GM18499 (cell line): ENCODE results near the gene LMAN2.
A peak's percentile ranks its signal among the peaks of the same experiment; 100 is the strongest.

Experiments
- ATAC-seq: cut with Tn5 transposase; IDR thresholded peaks from one replicate; pipeline ENCODE4 v1.9.1; 2021; ENCODE audit warnings: moderate number of reproducible peaks; ENCODE audit not compliant: insufficient read depth, unreplicated experiment

Gene LMAN2, protein sequence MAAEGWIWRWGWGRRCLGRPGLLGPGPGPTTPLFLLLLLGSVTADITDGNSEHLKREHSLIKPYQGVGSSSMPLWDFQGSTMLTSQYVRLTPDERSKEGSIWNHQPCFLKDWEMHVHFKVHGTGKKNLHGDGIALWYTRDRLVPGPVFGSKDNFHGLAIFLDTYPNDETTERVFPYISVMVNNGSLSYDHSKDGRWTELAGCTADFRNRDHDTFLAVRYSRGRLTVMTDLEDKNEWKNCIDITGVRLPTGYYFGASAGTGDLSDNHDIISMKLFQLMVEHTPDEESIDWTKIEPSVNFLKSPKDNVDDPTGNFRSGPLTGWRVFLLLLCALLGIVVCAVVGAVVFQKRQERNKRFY

DNA sequence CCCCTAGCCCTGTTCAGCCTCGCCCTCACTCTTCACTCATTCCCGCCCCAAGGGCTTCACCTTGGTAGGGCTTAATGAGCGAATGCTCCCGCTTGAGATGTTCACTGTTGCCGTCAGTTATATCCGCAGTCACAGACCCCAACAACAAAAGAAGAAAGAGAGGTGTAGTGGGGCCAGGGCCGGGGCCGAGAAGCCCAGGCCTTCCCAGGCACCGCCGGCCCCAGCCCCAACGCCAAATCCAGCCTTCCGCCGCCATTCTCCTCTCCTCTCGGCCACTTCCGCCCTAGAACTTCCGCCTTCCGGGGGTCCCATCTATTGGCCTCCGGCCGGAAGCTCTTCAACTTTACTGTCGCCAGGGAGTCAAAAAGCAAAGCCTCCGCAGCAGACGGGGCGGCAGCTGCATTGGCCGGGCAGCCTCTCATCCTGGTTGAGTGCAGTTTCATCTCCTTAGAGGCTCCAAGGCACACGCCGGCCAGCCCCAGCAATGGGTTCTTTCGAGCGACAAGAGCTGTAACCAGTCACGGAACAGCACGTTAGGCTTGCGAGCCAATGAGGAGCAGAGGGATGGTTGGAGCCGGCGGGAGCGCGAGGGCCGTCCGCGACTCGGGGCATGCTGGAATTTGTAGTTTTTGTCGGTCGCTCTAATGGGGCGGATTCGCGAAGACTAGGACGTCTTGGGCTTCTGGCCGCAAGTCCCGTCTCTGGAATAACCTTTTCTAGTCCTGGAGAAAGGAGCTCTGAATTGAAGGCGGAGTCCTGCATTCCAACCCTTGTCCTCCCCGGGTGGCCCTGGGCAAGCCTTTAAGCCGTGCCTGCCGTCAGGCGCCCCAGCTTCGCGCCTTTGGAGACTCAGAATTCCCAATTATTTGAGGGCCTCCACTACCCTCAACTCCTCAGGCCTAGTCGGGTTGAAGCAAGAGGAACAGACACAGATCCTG is at the start of gene LMAN2:
Gene LMAN2, minus strand, starts transcription at position 277 of the 938 bp plus-strand sequence. Its CDS starts 21 bp downstream, at position 256.
- ATAC-seq = peak; percentile 71

DNA sequence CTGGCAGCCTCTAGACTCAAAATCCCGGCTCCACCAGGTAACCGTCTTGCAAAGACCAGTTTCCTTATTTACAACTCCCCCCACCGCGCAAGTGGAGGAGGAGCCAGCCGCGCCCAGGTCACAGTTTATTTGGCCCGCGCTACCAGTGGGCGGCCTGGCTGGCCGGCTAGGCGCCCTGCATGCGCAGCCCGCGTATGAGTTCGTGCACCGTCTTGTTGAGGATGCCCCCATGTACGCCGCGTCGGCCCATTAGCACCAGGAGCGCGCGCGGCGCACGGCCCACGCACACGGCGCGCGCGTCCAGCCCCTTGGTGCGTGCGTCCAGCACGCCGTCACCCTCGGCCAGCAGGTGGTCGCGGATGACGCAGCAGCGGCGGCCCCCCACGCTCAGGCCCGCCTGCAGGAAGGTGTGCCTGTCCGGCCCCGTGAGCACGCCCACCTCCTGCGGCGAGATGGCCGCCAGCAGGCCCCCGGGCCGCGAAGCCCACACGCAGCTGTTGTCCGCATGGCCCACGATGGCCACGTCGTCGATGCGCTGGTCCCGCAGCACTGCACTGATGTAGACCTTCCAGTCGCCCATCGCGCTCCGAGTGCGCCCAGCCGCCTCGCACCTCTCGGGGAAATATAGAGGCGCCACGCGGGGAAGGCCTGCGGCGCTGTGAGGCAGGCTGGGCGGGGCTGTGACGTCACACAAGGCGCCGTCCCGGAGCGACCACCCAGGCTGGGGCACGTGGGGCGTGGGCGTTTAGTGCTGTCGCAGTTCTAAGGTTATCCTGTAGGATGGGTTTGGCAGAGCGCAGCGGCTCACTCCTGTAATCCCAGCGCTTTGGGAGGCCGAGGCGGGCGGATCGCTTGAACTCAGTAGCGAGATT is 48.8 kb upstream of the LMAN2 start, which contains the start of gene PFN3:
Gene PFN3, minus strand, starts transcription at position 665 of the 872 bp plus-strand sequence. Its CDS starts 85 bp downstream, at position 580.
- ATAC-seq = no peak

DNA sequence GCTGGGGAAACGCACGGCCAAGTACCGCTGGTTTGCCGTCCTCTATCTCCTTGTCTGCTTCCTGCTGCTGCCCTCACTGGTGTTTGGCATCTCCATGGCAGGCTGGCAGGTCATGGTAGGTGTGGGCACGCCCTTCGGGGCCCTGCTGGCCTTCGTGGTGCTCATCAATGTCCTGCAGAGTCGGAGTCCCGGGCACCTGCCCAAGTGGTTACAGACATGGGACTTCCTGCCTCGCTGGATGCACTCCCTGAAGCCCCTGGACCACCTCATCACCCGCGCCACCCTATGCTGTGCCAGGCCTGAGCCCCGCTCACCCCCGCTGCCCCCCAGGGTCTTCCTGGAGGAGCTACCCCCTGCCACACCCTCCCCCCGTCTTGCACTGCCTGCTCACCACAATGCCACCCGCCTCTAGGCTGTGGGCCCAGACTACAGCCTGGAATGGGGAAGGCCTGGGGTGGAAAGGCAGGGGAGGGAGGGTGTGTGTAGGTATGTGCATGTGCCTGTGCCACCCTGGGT is 46.5 kb upstream of the LMAN2 start:
- ATAC-seq = no peak

DNA sequence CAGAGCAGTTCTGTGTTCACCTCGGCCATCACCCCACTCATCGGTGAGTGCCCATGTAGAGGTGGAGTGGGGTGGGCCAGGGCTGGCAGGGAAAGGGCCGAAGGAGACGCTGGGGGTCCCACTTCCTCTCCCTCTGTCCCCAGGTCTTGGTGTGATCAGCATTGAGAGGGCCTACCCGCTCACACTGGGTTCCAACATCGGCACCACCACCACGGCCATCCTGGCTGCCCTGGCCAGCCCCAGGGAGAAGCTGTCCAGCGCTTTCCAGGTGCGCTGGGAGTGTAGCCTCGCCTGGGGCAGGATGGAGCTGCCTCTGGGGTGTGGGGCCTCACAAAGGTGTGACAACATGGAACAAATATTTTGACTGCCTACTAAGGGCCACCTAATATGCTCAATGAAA is 45.3 kb upstream of the LMAN2 start:
- ATAC-seq = no peak

DNA sequence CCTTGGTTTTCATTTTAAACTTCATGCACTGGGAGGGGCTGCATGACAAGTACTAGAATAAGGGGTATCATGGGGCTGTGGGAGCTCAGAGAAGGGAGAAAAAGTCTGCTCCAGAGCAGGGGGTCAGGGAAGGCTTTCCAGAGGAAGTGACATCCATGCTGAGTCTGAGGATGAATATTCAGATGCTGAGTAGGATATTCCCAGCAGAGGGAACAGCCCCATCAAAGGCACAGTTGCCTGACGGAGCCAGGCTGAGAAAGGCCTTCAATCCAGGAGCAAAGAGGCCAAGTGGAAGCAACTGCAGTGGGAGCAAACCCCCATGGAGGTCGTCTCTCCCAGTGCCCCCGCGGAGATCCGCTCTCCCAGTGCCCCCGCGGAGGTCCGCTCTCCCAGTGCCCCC is 44.6 kb upstream of the LMAN2 start:
- no peak for ATAC-seq

DNA sequence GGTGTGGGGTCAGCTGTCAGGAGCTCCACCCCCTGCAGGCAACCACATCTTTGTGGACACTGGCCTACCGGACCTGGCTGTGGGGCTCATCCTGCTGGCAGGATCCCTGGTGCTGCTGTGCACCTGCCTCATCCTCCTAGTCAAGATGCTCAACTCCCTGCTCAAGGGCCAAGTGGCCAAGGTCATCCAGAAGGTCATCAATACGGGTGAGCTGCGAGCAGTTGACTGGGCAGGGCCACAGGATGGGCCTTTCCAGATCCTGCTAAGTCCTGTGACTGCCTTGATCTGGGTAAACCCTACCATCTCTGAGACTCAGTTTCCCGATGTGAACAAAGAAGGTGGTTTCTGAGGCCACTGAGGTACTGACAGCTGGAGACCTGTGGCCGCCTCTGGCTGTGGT is 42.5 kb upstream of the LMAN2 start:
- ATAC-seq = no peak

DNA sequence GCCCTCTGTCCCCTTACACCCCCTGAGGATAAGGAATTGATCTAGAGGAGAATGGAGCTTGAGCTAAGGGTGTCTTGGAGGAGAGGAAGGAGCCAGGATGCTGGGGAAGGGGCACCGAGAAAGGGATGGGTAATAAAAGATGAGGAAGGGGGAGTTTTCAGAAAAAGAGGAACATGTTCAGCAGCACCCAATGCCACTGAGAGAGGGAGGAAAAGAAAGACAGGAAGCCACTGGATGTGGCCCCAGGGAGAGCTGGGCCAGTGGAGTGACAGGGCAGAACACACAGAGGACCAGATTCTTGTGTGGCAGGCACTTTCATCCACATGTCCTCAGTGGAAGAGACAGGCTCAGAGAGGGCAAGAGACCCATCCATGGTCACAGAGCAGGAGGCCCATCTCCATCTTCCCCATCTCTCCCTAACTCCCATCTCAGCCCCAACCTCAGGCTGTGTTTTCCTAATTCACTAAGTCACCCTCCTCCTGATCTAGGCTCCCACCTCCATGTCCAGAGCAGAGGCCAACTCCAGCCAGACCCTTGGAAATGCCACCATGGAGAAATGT is 41.8 kb upstream of the LMAN2 start:
- ATAC-seq = no peak

DNA sequence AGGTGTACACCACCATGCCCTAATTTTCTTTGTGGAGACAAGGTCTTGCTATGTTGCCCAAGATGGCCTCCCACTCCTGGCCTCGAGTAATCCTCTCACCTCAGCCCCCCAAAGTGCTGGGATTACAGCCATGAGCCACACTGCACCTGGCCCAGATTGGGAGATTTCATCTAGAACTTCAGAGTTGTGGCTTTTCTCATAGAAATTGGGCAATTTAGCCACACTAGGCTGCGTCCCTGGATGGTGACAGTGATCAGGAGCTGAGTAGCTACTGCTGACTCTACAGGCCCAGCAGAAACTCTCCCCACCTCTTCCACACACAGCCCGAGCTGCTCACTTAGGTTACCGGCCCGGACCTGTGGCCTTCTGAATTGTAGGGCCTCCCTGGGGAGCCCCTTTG is 41.3 kb upstream of the LMAN2 start:
- ATAC-seq = no peak

DNA sequence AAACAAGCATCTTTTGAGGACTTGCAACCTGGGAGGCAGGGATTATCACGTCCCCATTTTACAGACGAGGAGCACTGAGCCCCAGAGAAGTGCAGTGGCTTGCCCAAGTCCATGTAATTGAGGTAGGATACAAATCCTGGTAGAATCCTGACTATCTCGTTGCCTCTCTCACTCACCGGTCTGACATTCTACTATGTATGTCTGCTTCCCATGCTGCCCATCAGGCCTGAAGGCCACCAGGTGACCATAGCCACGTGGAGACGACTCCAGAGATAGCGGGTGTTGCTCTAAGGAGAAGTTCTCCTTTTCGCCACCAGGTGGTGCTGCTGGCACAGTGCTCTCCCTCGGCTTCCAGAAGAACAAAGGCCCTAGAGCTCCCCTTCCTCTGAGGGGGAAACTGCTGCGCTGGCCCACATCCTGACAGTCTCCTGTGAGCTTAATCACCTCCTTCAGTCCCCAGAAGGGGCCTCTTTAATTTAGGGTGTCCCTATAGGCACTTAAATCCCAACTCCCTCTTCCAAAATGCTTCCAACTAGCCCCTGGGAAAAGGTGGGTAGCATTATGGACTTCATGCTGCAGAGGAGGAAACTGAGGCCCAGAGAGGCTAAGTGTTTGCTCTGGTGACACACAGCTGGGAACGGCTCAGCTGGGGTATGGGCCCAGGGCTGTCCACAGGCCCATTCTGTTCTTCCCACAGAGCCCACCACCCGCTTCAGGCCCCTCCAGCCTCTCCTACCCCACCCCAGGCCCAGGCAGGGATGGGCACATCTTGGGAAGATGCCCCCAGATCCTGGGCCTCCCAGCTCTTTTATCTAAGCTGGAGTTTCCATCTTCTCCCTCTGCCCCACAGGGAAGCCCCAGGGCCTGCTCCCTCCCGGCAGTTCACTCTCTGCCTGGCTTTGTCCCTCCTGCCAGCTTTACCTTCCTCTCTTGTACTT is 39.2 kb upstream of the LMAN2 start:
- ATAC-seq = no peak

DNA sequence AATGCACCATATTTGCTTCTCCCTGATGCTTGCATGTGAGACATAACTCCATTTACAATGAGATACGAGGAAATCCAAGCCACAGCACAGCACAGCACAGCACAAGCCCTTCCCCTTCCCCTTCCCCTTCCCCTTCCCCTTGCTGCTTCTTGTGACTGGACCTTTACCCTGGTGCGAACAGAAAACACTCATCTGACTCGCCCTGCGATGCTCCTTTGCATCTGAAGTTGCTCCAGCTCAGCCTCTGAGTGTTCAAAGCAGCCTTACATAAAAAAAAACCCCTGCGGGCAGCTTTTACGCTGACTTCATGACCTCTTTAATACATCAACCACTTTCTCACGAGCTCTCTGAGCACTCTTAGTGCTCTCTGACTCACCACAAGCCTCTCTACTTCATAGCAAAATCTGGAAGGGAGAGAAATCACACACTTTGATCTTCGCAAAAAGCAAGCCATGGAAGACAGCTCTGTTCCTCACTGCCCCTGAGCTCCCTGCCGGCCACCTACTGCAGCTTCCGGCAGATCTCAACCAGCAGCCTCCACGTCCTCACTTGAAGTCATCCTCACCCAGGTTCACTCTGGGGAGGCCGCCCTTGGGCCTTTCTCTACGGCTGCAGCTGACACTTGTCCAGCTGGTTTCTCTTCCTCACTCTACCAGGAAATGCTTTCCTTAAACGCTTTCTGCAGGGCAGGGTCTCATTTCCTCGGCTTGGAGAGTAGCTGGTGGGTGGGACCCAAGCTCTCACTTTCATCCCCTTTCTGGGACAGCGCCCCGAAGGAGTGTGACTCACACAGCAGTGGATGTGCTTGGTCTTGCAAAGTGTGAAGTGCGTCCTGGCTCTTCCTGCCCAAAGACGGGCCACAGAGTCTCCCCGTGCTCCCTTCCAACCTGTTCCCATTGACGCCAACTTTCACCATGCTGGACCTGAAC is 38.0 kb upstream of the LMAN2 start:
- ATAC-seq = no peak

DNA sequence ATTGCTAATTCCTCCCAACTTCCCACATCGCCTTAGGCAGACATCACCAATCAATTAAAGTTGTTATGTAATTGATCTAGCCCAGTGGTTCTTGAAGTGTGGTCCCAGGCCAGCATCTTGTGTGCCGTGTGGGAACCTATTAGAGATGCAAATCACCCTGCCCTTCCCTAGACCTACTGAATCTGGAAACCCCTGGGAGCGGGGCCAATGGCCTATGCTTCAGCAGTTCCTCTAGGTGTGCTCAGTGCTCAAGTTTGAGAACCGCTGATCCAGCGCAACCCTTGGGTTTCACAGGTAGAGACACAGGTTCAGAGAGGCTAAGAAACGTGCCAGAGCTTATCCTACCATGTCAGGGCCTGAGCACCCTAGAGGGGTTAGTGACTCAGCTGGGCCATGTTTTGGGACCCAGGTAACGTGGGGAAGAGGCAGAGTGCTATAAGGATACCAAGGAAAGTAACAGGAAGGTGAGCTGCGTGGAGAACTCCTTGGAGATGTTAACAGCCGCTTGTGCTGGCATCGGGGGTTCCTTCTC is 37.1 kb upstream of the LMAN2 start:
- ATAC-seq = no peak

DNA sequence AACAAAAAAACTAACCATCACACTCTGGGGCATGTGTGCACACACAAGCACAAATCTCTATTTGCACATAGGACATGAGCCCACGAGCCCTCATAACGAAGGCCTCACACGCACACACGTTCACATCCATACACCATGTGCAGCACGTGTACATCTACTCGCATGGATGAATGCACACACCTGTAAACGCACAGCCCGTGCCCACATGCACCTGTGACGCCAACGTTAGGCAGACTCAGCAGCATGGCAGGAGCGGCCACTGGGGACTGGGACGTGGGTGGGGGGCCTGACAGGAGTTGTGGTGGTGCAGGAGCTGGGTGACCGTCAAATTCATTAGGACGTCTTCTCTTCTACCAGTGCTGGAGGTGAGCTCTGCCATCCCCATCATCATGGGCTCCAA is 35.9 kb upstream of the LMAN2 start:
- ATAC-seq = no peak

DNA sequence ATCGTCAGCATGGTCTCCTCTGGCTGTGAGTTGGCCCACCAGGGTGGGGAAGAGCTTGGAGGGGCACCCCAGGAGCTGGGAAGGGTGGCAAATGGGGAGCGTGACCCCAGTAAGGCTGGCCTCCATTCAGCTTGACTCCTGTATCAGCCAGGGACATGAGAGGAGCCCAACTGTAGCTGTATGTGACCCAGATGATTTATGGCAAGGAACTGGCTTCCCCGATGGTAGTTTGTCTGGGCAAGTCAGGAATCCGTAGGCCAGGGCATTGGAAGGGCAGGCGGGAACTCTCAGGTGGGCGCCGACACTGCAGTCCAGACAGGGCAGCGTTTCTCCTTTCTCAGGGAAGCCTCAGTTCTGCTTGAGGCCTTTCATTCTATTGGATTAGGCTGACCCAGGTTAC is 35.1 kb upstream of the LMAN2 start:
- no peak for ATAC-seq

DNA sequence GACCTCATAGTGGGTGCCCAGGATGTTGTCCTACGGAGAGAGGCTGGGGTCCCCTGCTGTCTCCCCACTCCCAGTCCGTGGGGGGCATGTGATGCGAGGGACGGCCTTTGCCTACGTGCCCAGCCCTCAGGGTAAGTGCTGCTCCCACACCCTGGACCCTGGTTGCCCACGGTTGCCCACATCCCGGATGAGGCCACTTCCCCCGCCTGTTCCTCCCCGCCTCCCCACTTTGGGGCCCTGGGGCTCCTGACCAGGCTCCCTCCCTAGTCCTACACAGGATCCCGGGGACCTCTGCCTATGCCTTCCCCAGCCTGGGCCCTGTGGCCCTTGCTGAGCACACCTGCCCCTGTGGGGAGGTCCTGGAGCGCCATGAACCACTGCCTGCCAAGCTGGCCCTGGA is 34.3 kb upstream of the LMAN2 start:
- no peak for ATAC-seq

DNA sequence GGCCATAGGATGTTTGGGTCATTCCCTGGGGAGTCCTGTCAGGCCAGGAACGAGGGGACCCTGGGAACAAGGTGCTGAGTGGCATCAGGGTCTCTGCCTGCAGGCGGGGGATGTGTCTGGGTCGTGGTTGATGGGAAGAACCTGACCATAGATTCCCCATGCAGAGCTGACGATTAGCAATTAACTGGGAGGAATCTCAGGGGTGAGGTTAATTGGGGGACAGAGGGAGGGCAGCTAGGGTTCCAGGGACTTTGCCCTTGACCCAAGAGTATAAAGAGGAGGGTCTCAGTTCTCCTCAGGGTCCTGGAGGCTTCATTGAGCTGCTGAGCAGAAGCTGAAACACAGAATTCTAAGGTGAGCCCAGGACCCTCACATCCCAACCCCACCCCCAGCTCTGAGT is 32.7 kb upstream of the LMAN2 start, which contains the start of gene SLC34A1:
Gene SLC34A1, plus strand, starts transcription at position 301 of the 400 bp plus-strand sequence. CDS start 1,308 bp downstream, outside the sequence.
- ATAC-seq = no peak

DNA sequence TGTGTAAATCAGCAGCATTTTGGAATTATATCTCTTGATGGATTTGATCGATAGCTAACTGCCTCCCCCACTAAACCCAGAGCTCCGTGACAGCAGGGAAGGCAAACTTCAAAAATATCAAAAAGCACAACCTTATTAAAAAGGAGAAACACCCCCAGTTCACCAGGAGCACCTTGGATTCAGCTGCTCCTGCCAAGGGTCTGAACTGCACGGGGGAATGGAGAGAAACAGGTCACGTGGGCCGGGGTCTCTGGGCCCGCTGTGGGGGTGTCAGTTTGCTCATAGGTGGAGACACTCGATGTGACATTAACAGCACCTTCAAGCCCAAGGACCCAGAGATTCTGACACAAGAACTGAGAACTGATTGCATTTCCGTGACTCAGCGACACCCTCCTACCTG is 31.7 kb upstream of the LMAN2 start:
- no peak for ATAC-seq

DNA sequence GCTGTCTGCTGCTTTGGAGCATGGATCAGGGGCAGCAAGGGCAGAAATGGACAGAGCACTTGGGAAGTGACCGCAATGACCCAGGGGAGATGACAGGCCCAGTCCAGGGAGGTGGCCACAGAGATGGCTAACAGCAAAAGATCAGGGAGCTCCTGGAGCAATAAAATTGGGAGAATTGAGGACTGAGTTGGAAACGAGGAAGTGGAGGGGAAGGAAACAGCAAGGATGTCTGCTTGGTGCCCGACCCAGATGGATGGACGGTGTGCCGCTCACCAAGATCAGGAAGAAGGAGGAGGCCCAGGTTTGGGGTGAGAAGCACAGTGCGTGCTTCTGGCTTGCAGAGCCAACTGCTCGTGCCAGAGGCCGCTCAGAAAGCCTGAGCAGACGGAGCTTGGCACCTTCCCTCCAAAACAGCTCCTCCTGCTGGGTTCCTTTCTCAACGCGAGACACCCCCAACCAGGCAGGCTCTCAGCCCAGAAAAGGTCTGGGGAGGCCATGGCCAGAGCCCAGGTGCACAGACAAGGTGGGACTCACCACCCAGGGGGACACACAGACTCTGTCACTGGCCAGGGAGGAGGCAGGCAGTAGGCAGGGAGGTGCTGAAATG is 31.1 kb upstream of the LMAN2 start:
- ATAC-seq = no peak
